A673 (cell line): ENCODE results near the gene CSPG4.
"Not testable (repeated sequence)": the region's sequence is repeated elsewhere in the genome, so short reads cannot be mapped to it uniquely, and the experiment has no call there.

ENCODE experiments used
- CTCF ChIP-seq: fragments of 300-800, 200-600 bp; sonication (generic); conservative IDR thresholded peaks from 2 replicates; pipeline ENCODE4 v1.5.1; 2017; ENCODE audit warnings: low read depth, mild to moderate bottlenecking, antibody characterized with exemption, low read length, moderate library complexity, mixed read lengths
- EZH2 ChIP-seq: fragments of 200-600 bp; sonication (generic); IDR thresholded peaks from 2 replicates; pipeline ENCODE4 v1.6.1; 2017; ENCODE audit warnings: borderline replicate concordance, low read depth, mild to moderate bottlenecking, mixed read lengths, antibody characterized with exemption, low read length; ENCODE audit not compliant: poor library complexity, severe bottlenecking

- not testable (repeated sequence) for TF ChIP-seq CTCF, EZH2
Measured at GRCh38 chr15:75699961-75700874, 12.4 kb downstream of the CSPG4 start.
